Measurements from ENCODE around the gene IDH2.

The IDH2 gene

DNA sequence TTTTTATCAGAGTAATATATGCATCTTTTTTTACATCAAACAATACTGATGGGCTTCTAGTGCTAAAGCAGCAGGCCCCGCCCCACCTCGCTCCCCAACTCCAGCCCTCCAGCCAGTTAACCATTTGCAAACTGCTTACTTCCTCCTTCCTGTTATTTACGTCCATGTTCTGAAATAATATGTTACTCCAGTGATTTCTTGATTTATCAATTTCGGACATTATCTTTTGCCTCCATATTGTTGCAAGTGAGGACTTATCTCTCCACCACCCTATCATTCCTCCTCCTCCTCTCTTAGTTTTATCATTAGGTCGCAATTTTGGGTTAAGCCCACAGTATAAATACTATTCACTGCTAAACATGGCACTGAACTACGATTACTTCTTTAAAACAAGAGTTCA lies 61.6 kb downstream of the IDH2 start:
- no peak for DNase-seq

DNA sequence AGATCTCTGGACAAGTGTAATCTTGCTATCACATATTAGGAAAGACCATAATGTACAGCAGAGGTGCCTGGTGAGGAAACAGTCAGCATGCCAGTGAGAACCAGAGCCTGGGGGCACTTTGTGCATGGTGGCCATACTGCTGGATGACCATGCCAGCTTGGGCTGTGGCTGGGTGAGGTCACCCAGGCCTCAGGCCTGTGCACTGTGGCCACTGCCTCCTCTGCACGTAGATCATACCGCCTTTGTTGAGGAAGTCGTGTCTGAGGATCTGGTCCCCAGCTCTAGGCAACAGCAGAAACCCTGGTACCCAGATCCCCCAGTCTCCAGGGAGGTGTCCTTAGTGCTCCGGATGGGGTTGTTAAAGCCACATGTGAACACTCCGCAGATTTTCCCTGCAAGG lies 62.3 kb downstream of the IDH2 start:
- DNase-seq = no peak

DNA sequence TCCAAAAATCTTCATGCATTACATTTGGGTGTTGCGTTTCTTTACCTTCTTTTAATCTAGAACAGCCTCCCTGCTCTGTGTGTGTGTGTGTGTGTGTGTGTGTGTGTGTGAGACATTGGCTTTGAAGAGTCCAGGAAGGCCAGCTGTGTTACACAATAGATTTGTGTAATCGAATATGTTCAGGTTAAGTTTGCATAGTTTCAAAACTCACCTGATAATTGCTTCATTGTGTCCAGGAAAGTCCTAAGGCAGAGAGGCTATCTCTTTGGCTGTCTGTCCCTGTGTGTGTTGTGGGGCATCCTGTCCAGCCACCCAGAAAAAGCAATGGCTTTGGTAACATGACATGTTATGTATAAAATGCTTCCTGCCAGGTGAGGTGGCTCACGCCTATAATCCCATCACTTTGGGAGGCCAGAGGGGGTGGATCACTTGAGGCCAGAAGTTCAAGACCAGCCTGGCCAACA lies 63.6 kb downstream of the IDH2 start:
- no peak for DNase-seq

DNA sequence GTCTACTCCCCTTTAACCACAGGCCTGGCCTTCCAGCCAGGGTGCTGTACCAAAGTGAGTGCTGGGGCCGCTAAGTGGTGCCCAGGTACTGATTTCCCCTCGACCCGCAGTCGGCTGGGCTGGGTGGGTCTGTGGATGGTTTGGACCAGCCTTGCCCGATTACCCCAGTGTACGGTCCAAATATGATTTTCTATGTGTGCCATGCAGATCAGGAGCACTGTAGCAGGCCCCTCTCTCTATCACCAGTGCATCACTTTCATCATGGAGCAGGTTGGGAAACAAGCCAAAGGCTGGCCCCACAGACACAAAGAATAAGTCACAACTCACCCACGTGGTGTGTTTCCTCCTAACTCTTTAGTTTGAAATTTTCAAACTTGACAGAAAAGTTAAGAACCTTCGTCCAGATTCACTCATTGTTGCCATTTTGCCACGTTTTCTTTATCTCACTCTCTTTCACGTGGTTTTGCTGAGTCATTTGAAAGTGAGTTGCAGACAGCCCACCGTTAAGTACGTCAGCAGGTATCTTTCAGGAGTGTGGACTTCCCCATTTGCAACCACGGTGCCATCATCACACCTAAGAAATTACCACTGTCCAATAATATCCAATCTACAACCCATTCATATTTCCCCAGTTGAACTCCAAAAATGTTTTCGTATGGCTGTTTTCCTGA lies 64.2 kb downstream of the IDH2 start:
- no peak for DNase-seq

DNA sequence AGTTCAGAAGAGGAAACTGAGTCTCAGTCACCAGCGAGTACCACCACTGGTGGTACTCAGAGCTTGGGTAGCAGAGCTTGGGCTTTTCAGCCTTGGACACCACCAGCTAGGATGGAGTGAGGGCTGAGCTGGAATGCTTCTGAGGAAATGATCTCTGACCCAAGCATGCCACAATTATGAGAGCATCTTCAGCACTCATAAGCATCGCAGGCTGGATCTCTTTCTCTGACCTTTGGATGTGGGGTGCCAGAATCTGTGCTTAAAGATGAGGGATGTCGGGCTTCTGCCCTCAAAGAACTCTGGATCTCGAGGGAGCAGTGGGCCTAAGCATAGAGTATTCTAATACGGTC lies 64.8 kb downstream of the IDH2 start:
- DNase-seq = no peak

DNA sequence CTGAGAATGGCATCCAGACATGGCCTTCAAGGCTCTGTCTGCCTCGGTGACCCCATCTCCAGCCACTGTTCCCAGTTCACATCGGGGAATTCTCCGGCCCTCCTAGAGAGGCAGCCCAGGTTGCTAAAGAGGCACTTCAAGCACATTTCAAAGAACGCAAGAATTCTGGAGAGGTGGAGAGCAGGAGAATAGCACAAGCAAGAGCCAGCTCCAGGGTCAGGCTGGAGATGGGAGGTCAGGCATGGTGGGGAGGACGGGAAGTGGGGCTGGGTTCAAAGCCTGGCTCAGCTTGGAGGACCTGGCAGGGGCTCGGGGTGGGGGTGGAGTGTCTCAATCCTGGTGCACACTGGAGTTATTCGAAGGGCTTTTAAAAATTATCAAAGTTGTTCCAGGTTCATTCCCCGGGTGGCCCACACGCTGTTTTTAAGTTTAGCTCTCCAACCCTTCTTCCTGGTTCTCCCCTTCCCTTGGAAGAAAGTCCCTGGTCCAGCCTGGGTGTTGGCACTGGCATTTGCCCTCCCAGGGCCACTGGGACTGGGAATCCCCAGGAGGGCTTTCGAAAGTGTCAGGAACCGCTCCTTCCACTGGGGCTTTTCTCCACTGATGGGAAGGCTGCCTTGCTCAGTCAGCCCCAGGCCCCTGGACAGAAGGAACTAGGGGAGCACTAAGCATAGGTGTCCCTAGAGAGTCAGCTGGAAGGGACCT lies 65.3 kb downstream of the IDH2 start:
- no peak for DNase-seq

DNA sequence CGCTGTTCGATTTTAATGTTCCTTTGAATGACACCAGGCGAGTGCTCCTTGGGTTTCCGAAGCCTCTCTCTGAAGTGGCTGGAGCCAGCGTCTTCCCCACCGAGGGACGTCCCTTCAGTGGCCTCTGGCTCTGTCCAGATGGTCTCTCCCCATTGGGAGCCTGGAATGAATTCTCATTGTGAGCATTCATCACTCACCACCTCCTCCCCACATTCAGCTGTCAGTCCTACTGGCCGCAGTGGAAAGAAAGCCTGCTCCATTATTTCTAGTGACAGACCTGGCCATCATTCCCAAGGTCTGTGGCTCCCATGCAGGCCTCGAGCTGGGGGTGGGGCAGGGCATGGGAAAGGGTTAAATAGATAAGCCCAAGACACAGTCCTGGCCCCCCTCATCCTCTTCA lies 65.9 kb downstream of the IDH2 start:
- no peak for DNase-seq

DNA sequence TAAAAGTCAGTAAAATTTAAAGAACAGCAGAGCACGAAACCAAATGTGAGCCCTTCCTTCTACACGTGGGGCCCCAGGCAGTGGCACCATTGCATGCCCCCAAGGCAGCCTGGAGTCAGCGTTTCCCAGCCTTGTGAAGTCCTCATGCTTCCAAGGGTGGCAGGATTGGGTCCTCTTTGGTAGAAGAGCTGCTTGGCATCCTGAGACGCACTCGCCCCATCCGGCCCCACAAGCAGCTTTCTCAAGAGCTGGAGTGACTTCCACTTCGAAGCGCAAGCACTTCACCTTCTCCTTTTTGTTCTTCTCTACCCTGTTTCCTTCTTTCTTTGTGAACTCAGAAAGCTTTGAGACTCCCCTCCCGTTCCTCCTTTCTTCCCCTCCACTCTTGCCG lies 66.4 kb downstream of the IDH2 start:
- no peak for DNase-seq

DNA sequence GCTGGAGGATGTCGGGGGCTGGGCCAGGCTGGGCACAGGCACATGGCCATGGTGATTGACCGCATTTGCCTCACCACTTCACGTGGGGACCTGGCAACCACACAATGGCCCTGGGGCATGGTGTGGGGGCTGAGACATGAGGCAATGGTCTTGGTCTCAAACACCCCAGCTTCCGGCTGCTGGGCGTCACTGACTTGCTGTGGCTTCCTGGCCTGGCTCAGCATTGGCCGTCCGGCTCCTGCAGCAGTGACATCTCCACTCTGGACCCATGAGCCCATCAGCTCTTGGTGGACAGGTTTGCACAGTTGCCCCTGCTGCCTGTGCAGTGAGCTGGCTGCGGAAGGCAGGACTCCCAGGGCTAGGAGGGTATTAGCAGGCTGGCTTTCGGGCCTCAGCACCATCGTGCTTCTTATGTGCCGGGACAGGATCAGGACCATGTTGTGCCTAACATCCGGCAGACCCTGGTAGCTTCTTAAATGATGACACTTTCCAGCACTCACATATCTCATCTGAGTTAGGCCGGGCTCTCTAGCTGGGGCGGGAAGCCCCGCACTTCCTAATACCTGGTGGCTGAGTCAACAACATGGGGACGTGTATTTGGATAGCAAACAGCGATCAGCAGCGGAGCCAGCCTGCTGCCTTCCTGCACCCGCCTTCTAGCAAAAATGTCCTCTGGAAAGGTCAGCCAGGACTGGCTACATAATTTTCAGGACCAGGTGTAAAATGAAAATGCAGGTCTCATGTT lies 67.0 kb downstream of the IDH2 start:
- DNase-seq = no peak

DNA sequence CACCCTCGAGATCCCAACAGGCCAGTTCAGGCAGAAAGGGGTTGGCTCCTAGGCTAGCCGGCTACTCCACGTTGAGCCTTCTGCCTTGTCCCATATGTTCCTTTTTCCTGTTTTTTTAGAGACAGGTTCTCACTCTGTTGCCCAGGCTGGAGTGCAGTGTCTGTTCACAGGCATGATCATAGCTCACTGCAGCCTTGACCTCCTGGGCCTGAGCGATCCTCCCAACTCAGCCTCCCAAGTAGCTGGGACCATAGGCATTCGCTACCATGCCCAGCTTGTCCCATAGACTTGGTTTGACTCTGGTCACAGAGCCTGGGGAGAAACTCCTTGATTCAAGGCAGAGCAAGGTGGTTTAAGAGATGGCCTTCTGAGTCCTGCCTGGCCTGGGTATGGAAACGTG lies 68.8 kb downstream of the IDH2 start:
- no peak for DNase-seq

Measured in NCI-H187 treated with DMSO at 0.1 percent for 48 hours (cell line).